H9 (cell line): ENCODE measurements around the gene PRKCA. TPM values are rescaled to one million over a fixed set of nuclear protein-coding genes. Genes with fewer than 3 reads are reported as not detected.
"Not testable (repeated sequence)": the region's sequence is repeated elsewhere in the genome, so short reads cannot be mapped to it uniquely, and the experiment has no call there.

Source experiments
- DNase-seq: peaks from one replicate; pipeline ENCODE4 v3.0.0-alpha.2; 2017
- H2AFZ ChIP-seq: one replicate; pipeline ENCODE4 v1.6.1; 2013; ENCODE audit warnings: mild to moderate bottlenecking, low read length, control low read depth, moderate library complexity
- H2AK5ac ChIP-seq: 2 replicates; pipeline ENCODE4 v1.6.1; 2013; ENCODE audit warnings: low read length, control low read depth, mixed read lengths; ENCODE audit not compliant: insufficient read length
- H2BK120ac ChIP-seq: one replicate; pipeline ENCODE4 v1.6.1; 2013; ENCODE audit warnings: low read depth, mild to moderate bottlenecking, low read length, control low read depth, inconsistent platforms; ENCODE audit not compliant: poor library complexity, severe bottlenecking
- H2BK12ac ChIP-seq: 2 replicates; pipeline ENCODE4 v1.6.1; 2013; ENCODE audit warnings: low read length, control low read depth, mixed read lengths, low read depth; ENCODE audit not compliant: insufficient read length
- H2BK15ac ChIP-seq: 2 replicates; pipeline ENCODE4 v1.6.1; 2013; ENCODE audit warnings: low read depth, low read length, control low read depth
- H2BK20ac ChIP-seq: one replicate; pipeline ENCODE4 v1.6.1; 2013; ENCODE audit warnings: low read depth, mild to moderate bottlenecking, low read length, control low read depth, inconsistent platforms; ENCODE audit not compliant: poor library complexity, severe bottlenecking
- H2BK5ac ChIP-seq: 2 replicates; pipeline ENCODE4 v1.6.1; 2013; ENCODE audit warnings: low read length, control low read depth, mixed read lengths; ENCODE audit not compliant: insufficient read length
- H3K14ac ChIP-seq: 2 replicates; pipeline ENCODE4 v1.6.1; 2013; ENCODE audit warnings: low read length, control low read depth; ENCODE audit not compliant: insufficient read depth
- H3K18ac ChIP-seq: 2 replicates; pipeline ENCODE4 v1.6.1; 2013; ENCODE audit warnings: low read depth, mild to moderate bottlenecking, mixed read lengths, low read length, control low read depth; ENCODE audit not compliant: insufficient read length
- H3K23ac ChIP-seq: 2 replicates; pipeline ENCODE4 v1.6.1; 2013; ENCODE audit warnings: low read length, control low read depth, mixed read lengths, low read depth; ENCODE audit not compliant: insufficient read length
- H3K23me2 ChIP-seq: 2 replicates; pipeline ENCODE4 v1.6.1; 2013; ENCODE audit warnings: low read depth, mild to moderate bottlenecking, mixed read lengths, low read length, control low read depth; ENCODE audit not compliant: insufficient read length, poor library complexity, severe bottlenecking
- H3K27ac ChIP-seq: 2 replicates; pipeline ENCODE4 v1.5.1; 2013; ENCODE audit warnings: low read length, control low read depth, mixed read lengths, low read depth; ENCODE audit not compliant: insufficient read length
- H3K27me3 ChIP-seq: 2 replicates; pipeline ENCODE4 v1.6.1; 2013; ENCODE audit warnings: low read length, control low read depth, inconsistent platforms; ENCODE audit not compliant: insufficient read depth
- H3K4ac ChIP-seq: 2 replicates; pipeline ENCODE4 v1.6.1; 2013; ENCODE audit warnings: low read depth, mild to moderate bottlenecking, control low read depth, inconsistent platforms, low read length, moderate library complexity
- H3K4me1 ChIP-seq: 2 replicates; pipeline ENCODE4 v1.6.1; 2013; ENCODE audit warnings: low read length, control low read depth, inconsistent platforms; ENCODE audit not compliant: insufficient read depth
- H3K4me2 ChIP-seq: 2 replicates; pipeline ENCODE4 v1.6.1; 2013; ENCODE audit warnings: low read length, control low read depth, mixed read lengths; ENCODE audit not compliant: insufficient read length, insufficient read depth
- H3K56ac ChIP-seq: 2 replicates; pipeline ENCODE4 v1.6.1; 2013; ENCODE audit warnings: low read depth, mild to moderate bottlenecking, mixed read lengths, low read length, control low read depth; ENCODE audit not compliant: insufficient read length
- H3K79me1 ChIP-seq: 2 replicates; pipeline ENCODE4 v1.6.1; 2013; ENCODE audit warnings: low read depth, mild to moderate bottlenecking, moderate library complexity, low read length, control low read depth, inconsistent platforms; ENCODE audit not compliant: insufficient read depth, poor library complexity, severe bottlenecking
- H3K79me2 ChIP-seq: 2 replicates; pipeline ENCODE4 v1.6.1; 2013; ENCODE audit warnings: low read length, control low read depth, inconsistent platforms; ENCODE audit not compliant: insufficient read depth
- H3K9ac ChIP-seq: 2 replicates; pipeline ENCODE4 v1.6.1; 2013; ENCODE audit warnings: low read length, control low read depth, mixed read lengths; ENCODE audit not compliant: insufficient read length; ENCODE audit errors: extremely low read depth
- H3K9me3 ChIP-seq: one replicate; pipeline ENCODE4 v1.6.1; 2013; ENCODE audit warnings: low read depth, low read length, inconsistent platforms; ENCODE audit not compliant: control insufficient read depth
- H3T11ph ChIP-seq: one replicate; pipeline ENCODE4 v1.6.1; 2013; ENCODE audit warnings: mild to moderate bottlenecking, low read length, control low read depth, inconsistent platforms
- H4K20me1 ChIP-seq: one replicate; pipeline ENCODE4 v1.6.1; 2013; ENCODE audit not compliant: control insufficient read depth, insufficient read length, insufficient read depth
- H4K5ac ChIP-seq: 2 replicates; pipeline ENCODE4 v1.6.1; 2013; ENCODE audit warnings: low read depth, mild to moderate bottlenecking, mixed read lengths, low read length, control low read depth; ENCODE audit not compliant: insufficient read length
- H4K8ac ChIP-seq: replicated peaks from 2 replicates; pipeline ENCODE4 v1.6.1; 2013; ENCODE audit warnings: low read length, control low read depth, mixed read lengths, low read depth; ENCODE audit not compliant: insufficient read length
- H4K91ac ChIP-seq: 2 replicates; pipeline ENCODE4 v1.6.1; 2013; ENCODE audit warnings: low read depth, mild to moderate bottlenecking, moderate library complexity, mixed read lengths, low read length, control low read depth; ENCODE audit not compliant: insufficient read length
- H3K27ac Mint-ChIP-seq, 3 experiments: 2 replicates in 2 of 3; 3 replicates in 1 of 3; pipeline ENCODE4 v1.8.0; 2020 to 2021; ENCODE audit warnings: mixed read lengths in 3 of 3, mild to moderate bottlenecking in 1 of 3, moderate library complexity in 1 of 3
- H3K27me3 Mint-ChIP-seq: 2 replicates; pipeline ENCODE4 v1.8.0; 2021; ENCODE audit warnings: low read depth, mild to moderate bottlenecking, moderate library complexity, mixed read lengths
- H3K36me3 Mint-ChIP-seq, 3 experiments: 2 replicates in 2 of 3; 3 replicates in 1 of 3; pipeline ENCODE4 v1.8.0; 2020 to 2021; ENCODE audit warnings: low read depth in 3 of 3, mixed read lengths in 3 of 3; ENCODE audit not compliant: insufficient read depth in 1 of 3
- H3K4me1 Mint-ChIP-seq, 2 experiments: 2 replicates each; pipeline ENCODE4 v1.8.0; 2020; ENCODE audit warnings: mixed read lengths in 2 of 2
- H3K4me3 Mint-ChIP-seq, 2 experiments: 2 replicates in 1 of 2; 3 replicates in 1 of 2; pipeline ENCODE4 v1.8.0; 2020 to 2021; ENCODE audit warnings: mild to moderate bottlenecking in 2 of 2, mixed read lengths in 2 of 2, moderate library complexity in 1 of 2
- H3K9me3 Mint-ChIP-seq, 2 experiments: 2 replicates in 1 of 2; 3 replicates in 1 of 2; pipeline ENCODE4 v1.8.0; 2020; ENCODE audit warnings: mild to moderate bottlenecking in 2 of 2, mixed read lengths in 2 of 2, moderate library complexity in 1 of 2
- WGBS: extraction: QIAGEN DNeasy Blood & Tissue Kit; methylation state at CpG from one replicate; pipeline ENCODE4 v1.1.7; 2013; ENCODE audit warnings: missing lambda C conversion rate, low lambda C conversion rate, mixed read lengths; ENCODE audit not compliant: insufficient read length; ENCODE audit errors: extremely low coverage; 5-methylcytosine and 5-hydroxymethylcytosine counted together
- total RNA-seq: library from RNA; stranded (reverse); gene quantifications from 2 replicates; pipeline ENCODE4 v1.2.1, GENCODE V29; 2021
- TF ChIP-seq, protein P1 (sequence below): fragments of 200-600 bp; sonication (generic); conservative IDR thresholded peaks from 3 replicates; pipeline ENCODE4 v1.8.0; 2021; ENCODE audit warnings: antibody characterized with exemption, mild to moderate bottlenecking

Gene PRKCA
- total RNA-seq, 1 experiment from 2014 or later = 10.5 TPM

DNA sequence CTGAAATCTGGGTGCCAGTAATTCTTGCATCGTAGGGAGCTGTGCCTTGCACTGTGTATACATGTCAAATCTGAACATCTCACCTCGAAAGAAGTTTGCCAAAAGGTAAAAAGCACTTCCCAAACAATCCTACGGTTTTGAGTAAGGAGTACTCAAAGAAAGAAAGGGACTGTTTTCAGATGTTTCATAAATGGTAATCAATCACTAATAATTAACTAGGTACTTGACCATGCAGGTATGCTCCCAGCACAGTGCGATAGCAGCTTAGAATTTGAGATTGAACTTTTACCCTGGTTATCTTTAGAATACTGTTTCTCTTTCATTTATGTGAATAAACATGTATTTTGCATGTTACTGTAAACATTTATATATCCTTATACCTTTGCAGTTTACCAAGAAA lies 39.0 kb downstream of the PRKCA start:
- Histone ChIP-seq H3K56ac (no peak overlapping the region), H2AK5ac (no peak overlapping the region), H4K91ac (no peak overlapping the region), H2AFZ (no peak overlapping the region), H2BK120ac (no peak overlapping the region), H3K4me2 (no peak overlapping the region), H3K79me2 (no peaks in the 10 kb centered on the region), H3K23ac (no peak overlapping the region), H4K5ac (no peak overlapping the region), H3K27me3 (no peaks in the 10 kb centered on the region), H3K79me1 (no peaks in the 10 kb centered on the region), H2BK20ac (no peak overlapping the region), H3K27ac (no peak overlapping the region), H3K9ac (no peak overlapping the region), H3K18ac (no peak overlapping the region), H3K23me2 (no peaks in the 10 kb centered on the region), H3T11ph (no peak overlapping the region), H3K9me3 (no peaks in the 10 kb centered on the region), H2BK15ac (no peak overlapping the region), H3K4me1 (no peaks in the 10 kb centered on the region), H4K8ac (no peak overlapping the region), H2BK5ac (no peak overlapping the region), H4K20me1 (no peaks in the 10 kb centered on the region), H3K14ac (no peak overlapping the region), H2BK12ac (no peak overlapping the region), H3K4ac (no peak overlapping the region)
- no CpG with 5 or more reads among the region's 4 CpGs for WGBS
- TF ChIP-seq, protein P1, sequence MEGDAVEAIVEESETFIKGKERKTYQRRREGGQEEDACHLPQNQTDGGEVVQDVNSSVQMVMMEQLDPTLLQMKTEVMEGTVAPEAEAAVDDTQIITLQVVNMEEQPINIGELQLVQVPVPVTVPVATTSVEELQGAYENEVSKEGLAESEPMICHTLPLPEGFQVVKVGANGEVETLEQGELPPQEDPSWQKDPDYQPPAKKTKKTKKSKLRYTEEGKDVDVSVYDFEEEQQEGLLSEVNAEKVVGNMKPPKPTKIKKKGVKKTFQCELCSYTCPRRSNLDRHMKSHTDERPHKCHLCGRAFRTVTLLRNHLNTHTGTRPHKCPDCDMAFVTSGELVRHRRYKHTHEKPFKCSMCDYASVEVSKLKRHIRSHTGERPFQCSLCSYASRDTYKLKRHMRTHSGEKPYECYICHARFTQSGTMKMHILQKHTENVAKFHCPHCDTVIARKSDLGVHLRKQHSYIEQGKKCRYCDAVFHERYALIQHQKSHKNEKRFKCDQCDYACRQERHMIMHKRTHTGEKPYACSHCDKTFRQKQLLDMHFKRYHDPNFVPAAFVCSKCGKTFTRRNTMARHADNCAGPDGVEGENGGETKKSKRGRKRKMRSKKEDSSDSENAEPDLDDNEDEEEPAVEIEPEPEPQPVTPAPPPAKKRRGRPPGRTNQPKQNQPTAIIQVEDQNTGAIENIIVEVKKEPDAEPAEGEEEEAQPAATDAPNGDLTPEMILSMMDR = no peak
- DNase-seq = no peak
- Mint-ChIP-seq H3K4me1 (peaks cover 9 to 17% of the 10 kb centered on the region in 2 experiments), H3K36me3 (no peaks in the 10 kb centered on the region), H3K9me3 (no peaks in the 10 kb centered on the region), H3K4me3 (no peak overlapping the region), H3K27ac (no peak overlapping the region), H3K27me3 (no peaks in the 10 kb centered on the region)

DNA sequence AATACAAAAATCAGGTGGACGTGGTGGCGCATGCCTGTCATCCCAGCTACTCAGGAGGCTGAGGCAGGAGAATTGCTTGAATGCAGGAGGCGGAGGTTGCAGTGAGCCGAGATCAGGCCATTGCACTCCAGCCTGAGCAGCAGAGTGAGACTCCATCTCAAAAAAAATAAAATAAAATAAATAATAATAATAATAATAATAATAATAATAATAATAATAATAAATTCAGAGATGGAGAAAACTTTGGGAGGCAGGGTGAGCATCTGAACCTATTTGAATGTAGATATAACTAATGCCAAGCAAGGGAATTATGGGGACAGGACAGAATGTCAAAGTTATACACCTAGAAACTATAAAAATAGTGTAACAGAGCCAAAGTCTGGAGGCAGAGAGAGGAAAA lies 39.9 kb downstream of the PRKCA start:
- not testable (repeated sequence) for H3K36me3 Mint-ChIP-seq, H2AK5ac ChIP-seq, H3K4me2 ChIP-seq, H3K23me2 ChIP-seq, H2AFZ ChIP-seq, H3K9ac ChIP-seq, H3K14ac ChIP-seq, H3K27me3 ChIP-seq, H3K79me2 ChIP-seq, H4K91ac ChIP-seq, H3K9me3 ChIP-seq, H3K27ac ChIP-seq, H3K4ac ChIP-seq, H3K18ac ChIP-seq, H4K8ac ChIP-seq, H3K27me3 Mint-ChIP-seq, H4K5ac ChIP-seq, H3K23ac ChIP-seq, H3K9me3 Mint-ChIP-seq, H3K4me1 ChIP-seq, H2BK12ac ChIP-seq, H2BK5ac ChIP-seq, H3K4me3 Mint-ChIP-seq, H2BK120ac ChIP-seq, H2BK20ac ChIP-seq, H4K20me1 ChIP-seq, H2BK15ac ChIP-seq, DNase-seq, H3K56ac ChIP-seq, H3K79me1 ChIP-seq, H3K27ac Mint-ChIP-seq, H3T11ph ChIP-seq
- WGBS = no CpG with 5 or more reads among the region's 4 CpGs
- H3K4me1 Mint-ChIP-seq = peaks cover 9 to 17% of the 10 kb centered on the region in 2 experiments
